ENCODE measurements around the gene S100A2. TPM values are rescaled to one million over a fixed set of nuclear protein-coding genes. Genes with fewer than 3 reads are reported as not detected.
"Not testable (repeated sequence)": the region's sequence is repeated elsewhere in the genome, so short reads cannot be mapped to it uniquely, and the experiment has no call there.

S100A2 gene
- total RNA-seq, 1 donor from 2014 or later, result 7.1 TPM

DNA sequence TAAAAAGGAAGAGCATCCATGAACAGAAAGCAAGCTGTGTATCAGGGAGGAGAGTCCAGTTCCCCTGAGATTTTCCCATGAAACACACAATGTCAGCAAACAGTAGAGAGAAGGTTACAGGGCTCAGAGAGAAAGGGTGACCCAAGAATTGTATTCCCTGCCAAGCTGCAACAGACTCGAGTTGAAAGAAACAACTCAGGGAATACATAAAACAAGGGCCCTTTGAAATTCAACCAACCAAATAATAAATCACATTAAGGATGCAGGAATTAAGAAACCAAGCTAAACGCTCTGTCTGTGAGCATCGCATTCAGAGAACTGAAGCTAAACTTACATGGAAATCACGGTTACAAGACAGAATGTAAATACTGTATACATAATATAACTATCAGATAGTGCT, 27.1 kb upstream of the S100A2 start:
- no peak for DNase-seq (ENCODE audit: low read depth)

DNA sequence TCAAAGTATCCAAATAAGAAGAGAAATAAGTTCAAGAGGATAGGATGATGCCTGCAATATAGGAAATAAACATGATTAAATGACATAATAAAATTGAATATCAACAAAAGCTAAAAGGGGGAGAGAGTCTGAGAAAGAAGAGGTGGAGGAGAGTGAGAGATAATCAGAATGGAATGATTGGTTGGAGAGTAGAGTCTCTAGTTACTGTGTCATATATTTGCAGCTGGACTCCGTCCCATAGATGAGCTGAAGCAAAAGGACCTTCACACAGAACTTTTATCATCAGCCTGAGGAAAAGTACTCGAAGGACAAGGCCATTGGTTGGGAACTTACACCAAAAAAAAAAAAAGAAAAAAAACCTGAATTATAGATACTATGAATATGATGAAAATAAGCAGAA, 22.8 kb upstream of the S100A2 start:
- DNase-seq (ENCODE audit: low read depth), result no peak

DNA sequence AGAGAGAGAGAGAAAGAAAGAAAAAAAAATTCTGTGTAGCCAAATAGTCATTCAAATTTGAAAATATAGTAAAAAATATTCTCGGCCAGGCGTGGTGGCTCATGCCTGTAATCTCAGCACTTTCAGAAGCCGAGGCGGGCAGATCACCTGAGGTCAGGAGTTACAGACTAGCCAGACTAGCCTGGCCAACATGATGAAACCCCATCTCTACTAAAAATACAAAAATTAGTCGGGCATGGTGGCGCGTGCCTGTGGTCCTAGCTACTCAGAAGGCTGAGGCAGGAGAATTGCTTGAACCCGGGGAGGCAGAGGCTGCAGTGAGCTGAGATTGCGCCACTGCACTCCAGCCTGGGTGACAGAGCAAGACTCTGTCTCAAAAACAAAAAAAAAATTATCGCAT, 22.4 kb upstream of the S100A2 start:
- not testable (repeated sequence) for DNase-seq (ENCODE audit: low read depth)

DNA sequence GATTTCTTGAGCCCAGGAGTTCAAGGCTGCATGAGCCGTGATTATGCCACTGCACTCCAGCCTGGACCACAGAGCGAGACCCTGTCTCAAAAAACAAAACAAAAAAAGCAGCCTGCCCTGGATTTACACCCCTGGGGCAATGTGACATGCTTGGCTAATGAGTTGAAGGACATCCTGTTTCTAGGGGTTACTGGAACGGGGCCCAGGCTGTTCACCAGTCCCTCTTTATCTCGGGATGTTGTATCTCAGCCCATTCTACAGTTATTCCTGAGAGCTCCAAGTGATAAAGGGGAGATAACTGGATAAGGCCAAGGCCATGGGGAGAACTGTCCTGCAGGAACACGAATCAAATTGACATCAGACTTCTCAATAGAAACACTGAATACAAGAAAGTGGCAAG, 21.7 kb upstream of the S100A2 start:
- no peak for DNase-seq (ENCODE audit: low read depth)

DNA sequence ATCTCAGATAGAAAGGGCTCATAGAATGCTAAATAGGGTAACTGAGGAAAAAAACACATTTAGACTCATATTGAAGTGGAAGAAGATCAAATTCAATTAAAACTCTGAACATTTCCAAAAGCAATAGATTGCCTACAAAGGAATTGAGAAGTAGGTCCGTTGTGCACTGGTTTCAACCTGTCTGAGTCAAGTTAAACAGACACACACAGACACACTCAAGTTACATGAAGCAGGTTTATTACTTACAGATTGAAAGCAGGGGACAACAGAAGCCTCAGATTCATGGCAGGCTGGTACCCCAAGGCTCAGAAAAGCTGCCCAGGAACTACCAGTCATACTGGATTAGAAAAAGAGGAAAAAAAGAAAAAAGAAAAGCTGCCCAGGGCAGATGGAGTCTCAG, 20.7 kb upstream of the S100A2 start:
- DNase-seq (ENCODE audit: low read depth), result no peak

DNA sequence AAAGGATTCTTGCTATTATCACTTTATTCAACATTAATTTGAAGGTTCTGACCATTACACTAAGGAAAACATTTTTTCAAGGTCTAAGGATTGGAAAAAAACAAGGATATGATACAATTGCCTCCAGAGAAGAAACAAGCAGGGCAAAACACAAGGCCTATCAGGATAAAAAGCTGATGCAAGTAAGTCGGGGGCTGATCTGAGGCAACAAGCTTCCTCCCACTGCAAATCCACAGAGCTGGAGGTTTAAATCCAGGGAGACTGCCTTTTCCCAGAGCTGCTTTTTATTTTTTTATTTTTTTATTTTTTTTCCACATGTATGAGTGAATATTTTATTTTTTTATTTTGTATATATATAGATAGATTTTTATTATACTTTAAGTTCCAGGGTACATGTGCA, 19.4 kb upstream of the S100A2 start:
- DNase-seq (ENCODE audit: low read depth), result no peak

DNA sequence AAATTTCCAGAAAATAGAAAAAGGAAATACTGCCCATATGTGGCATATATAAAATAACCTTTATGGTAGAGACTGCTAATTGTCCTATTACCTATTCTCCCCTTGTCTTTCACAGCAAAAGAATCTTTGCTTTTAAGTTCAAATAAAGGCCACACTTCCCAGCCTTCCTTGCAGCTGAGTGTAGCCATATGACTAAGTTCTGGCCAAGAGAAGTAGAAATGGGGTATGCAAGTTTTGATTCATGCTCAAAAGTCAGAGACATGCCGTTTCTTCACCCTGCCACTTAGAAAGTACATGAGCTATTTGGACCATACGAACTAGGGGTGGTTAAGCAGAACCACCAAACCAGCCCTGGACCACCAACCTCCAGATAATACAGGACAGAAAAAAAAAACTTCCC, 18.3 kb upstream of the S100A2 start:
- DNase-seq (ENCODE audit: low read depth), result no peak

DNA sequence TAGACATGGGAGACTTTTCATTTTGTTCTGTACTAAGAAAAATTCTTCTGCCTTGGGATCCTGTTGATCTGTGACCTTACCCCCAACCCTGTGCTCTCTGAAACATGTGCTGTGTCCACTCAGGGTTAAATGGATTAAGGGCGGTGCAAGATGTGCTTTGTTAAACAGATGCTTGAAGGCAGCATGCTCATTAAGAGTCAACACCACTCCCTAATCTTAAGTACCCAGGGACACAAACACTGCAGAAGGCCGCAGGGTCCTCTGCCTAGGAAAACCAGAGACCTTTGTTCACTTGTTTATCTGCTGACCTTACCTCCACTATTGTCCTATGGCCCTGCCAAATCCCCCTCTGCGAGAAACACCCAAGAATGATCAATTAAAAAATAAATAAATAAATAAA, 17.9 kb upstream of the S100A2 start:
- DNase-seq (ENCODE audit: low read depth), result not testable (repeated sequence)

DNA sequence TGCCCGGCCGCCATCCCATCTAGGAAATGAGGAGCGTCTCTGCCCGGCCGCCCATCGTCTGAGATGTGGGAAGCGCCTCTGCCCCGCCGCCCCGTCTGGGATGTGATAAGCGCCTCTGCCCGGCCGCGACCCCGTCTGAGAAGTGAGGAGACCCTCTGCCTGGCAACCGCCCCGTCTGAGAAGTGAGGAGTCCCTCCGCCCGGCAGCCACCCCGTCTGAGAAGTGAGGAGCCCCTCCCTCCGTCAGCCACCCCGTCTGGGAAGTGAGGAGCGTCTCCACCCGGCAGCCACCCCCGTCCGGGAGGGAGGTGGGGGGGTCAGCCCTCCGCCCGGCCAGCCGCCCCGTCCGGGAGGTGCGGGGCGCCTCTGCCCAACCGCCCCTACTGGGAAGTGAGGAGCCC, 17.2 kb upstream of the S100A2 start:
- DNase-seq (ENCODE audit: low read depth), result not testable (repeated sequence)

DNA sequence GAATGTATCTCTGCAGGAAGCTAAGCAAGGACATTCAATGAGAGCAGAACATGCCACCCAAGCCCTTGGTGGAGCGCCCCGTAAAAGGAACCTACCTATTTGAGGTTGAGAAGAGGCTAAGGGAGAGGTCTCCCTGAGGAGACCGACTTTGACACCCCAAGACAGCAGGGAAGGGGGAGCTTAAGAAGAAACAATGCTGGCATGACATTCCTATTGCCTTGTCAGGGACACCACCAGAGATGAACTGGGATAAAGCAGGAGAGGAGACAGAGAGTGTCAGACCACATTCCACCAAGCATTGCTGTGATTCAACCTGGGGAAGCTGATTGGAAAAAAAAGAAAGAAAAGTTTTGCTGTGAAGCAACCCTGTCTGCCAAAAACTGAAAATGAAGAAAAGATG, 13.3 kb upstream of the S100A2 start:
- DNase-seq (ENCODE audit: low read depth), result no peak

DNA sequence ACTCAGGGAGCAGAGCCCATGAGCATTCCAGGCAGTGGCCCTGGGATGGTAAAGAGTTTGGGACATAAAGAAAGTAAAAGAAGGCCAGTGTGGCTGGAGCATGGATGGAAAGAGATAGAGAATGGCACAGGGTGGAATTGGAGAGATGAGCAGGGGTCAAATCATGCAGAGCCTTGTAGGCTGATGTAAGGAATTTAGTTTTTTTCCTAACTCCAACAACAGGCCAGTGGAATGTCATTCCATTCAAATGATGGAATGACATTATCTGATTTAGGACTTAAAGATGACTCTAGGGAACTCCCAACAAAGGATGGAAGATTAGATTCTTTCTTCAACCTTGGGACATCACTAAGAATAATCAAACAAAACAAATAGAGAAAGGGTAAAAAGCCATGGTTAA, 12.8 kb upstream of the S100A2 start:
- DNase-seq (ENCODE audit: low read depth), result no peak

DNA sequence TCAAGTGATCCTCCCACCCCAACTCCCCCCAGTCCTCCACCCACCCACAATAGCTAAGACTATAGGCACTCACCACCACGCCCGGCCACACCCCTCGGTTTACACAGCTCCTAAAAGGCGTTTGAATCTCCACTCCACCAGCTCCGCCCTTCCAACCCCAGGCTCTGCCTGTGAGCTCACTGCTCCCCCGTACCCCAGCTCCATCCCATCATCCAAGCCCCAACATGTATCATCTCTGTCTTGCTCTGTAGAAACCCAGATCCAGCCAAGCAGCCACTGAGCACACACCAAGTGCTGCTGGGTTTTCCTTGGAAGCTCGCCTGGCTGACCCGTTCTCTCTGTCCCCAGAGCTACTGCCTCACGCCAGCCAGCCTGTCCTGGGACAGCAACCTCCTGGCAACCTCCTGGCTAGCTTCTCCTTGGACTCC, 12.0 kb upstream of the S100A2 start:
- no peak for DNase-seq (ENCODE audit: low read depth)

DNA sequence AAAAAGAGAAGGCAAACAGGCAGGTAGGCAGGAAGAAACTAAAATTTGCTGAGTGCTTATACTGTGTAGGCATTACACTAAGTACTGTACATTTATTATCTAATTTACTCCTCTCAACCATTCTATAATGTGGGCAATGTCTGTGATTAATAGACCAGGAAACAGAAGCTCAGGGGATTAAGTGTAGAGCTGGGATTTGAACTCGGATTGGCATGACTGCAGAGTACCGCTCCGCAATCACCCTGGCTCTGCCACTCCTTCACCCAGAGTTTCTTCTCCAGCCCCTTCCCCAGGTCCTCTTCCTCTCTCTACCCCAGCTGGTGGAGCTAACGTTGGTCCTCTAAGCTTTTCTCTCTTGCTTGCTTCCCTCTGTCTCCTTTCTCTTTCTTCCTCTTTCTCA, 11.5 kb upstream of the S100A2 start:
- DNase-seq (ENCODE audit: low read depth), result no peak

DNA sequence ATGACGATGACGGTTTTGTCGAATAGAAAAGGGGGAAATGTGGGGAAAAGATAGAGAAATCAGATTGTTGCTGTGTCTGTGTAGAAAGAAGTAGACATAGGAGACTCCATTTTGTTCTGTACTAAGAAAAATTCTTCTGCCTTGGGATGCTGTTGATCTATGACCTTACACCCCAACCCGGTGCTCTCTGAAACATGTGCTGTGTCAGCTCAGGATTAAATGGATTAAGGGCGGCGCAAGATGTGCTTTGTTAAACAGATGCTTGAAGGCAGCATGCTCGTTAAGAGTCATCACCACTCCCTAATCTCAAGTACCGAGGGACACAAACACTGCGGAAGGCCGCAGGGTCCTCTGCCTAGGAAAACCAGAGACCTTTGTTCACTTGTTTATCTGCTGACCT, 9.9 kb upstream of the S100A2 start:
- not testable (repeated sequence) for DNase-seq (ENCODE audit: low read depth)

DNA sequence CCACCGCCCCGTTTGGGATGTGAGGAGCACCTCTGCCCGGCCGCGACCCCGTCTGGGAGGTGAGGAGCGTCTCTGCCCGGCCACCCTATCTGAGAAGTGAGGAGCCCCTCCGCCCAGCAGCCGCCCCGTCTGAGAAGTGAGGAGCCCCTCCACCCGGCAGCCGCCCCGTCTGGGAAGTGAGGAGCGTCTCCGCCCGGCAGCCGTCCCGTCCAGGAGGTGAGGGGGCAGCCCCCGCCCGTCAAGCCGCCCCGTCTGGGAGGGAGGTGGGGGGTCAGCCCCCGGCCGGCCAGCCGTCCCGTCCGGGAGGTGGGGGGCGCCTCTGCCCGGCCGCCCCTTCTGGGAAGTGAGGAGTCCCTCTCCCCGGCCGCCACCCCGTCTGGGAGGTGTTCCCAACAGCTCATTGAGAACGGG, 9.4 kb upstream of the S100A2 start:
- DNase-seq (ENCODE audit: low read depth), result not testable (repeated sequence)

DNA sequence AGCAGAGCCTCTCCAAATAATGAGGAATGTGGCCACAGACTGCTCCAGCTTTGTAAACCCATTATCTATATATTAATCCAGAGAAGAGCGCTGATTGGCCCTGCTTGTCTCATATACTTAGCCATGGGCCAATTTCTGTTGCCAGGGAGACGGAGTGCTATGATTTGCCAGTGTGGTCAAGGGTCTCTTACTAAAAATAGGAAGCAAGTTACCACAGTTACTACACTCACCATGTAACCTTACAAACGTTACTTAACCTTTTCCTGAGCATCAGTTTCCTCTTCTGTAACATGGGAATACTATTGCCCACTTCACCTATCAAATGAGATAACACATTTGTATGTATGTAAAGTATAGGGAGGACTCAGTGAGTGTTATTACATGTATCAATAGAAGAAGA, 7.7 kb upstream of the S100A2 start:
- DNase-seq (ENCODE audit: low read depth), result peak; percentile 31

DNA sequence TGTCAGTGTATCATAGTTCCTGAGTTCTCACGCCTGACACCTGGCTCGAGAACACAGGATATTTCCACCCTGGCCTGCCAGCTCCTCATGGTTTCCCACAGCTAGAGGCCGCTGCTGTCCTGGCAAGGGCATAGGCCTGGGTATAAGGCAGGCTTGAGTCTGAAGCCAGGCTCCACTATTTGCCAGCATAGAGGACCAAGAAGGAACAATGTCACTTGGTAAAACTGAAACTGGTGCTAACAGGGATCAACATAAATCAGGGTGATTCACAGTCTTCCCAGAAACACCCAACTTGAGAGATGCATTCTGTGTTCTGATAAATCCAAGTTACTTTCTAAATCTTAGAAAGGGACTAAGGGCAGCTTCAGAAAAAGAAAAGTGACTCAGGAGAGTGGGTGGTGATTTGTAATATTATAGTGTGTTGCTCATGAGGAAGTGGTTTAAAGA, 6.9 kb upstream of the S100A2 start:
- peak; percentile 91 for DNase-seq (ENCODE audit: low read depth)

DNA sequence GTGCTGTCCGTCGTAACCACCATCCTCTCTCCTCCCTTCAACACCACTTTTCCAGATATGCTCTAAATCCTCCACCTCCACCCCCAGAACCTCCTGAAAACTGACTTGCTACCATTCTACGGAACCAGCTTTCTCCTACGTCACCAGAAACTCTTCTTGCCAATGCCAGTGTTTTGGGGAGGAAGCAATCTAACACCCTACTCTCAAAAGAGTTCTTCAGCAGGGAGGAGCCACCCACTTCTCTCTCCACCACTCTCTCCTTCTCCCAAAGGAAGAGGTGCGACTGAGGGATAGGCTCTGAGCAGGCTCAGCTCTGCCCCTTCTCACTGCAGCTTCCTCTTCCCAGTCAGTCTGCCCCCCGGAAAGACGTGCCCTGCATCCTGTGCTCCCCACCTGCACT, 6.1 kb upstream of the S100A2 start:
- DNase-seq (ENCODE audit: low read depth), result no peak

DNA sequence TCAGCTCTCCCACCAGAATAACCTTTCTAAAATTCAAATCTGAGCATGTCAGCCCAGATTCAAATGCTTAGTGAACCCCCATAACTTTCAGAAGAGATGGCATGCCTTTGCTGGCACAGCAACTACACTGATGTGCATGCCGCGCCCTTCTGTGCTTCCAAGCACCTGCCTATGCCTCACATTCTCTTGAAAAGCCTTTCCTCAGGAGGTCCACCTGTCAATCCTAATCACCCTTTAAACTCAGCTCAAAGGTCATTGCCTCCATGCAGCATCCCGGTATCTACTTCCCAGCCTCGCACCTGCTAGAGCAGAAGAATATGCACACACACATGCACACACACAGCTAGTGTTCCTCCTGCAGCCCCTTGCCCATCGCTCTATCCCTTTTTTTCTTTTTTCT, 5.2 kb upstream of the S100A2 start:
- DNase-seq (ENCODE audit: low read depth), result no peak

DNA sequence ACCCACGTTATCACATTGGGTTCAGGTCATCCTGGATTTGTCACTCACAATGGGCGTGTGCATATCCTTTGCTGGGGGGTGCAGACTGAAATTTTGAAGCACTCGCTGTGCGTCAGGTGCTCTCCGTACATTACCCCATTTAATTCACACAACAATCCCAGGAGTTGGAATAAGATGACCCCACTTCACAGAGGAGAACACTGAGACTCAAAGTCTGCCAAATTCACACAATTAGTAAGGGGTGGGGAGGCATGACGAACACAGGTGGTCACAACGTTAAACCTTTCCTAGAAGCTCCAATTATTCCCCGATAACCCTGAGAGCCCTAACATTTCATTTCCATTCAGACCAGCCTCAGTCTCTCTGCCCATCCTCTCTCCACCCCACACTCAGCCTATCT, 3.8 kb upstream of the S100A2 start:
- DNase-seq (ENCODE audit: low read depth), result no peak

DNA sequence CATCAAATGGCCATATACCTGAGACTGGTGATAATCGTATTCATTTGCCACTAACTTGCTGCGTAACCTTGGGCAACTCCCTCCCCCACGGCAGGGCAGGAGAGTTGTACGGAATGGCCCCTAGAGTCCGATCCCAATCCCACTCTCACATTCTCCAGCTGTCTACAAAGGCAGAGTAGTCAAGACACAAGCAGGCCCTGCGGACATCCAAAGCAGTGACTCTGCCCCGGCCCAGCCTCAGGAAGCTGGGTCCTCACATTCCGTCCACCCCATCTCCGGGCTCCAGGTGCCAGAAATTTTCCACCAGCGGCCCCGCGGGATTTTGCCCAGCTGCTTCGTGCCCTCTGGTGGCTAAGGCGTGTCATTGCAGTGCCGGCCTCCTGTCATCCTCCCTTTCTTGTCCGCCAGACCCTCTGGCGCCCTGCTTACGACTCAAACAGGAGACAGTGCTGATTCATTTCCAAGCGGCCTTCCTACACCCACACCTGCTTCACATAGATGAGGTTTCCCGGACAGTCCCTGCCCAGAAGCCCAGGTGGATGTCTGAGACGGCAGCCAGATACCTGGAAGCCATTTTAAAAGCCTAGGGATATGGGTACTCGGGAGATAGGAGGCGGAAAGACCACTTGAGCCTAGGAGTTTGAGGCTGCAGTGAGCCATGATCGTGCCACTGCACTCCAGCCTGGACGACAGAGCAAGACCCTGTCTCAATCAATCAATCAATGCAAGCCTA, 2.9 kb upstream of the S100A2 start:
- DNase-seq (ENCODE audit: low read depth), result peak; percentile 97

DNA sequence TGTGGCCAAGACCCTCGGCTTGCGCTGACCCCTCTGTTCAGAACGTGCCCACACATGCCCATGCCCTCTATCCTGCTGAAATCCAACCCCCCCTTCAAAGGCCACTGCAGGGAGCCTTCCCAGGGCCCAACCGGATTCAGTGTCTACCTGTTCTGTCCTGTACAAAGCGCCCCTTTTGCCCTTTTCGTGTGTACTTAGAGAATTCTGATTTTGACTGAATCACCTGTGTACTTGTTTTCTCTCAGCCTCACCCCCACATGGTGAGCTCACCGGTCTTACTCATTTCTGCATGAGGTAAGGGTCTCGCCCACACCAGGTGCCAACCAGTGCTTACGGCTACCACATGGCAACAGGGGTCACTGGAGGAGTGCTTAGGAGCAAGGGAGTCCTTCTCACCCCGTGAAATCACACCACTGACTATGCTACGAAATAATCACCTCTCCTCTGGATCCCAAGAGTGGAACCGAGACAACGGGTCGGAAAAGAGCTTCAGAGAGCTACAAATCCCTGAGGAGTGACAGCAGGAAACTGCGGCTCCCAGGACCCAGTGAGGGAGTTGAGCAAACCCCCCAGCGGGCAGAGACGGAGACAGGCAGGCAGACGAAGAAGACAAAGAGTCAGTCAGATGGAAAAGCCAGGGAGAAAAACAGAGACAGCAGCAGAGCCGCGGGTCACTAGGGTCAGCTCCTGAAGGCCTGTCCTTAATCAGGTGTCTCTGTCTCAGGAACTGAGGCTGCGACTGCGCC, 2.1 kb upstream of the S100A2 start:
- DNase-seq (ENCODE audit: low read depth), result peak; percentile 66
